ENCODE data around the gene SDK1. TPM values are rescaled to one million over a fixed set of nuclear protein-coding genes. Genes with fewer than 3 reads are reported as not detected.

SDK1 gene
- total RNA-seq, 4 donors from 2014 or later: under 0.01 to 16.2 (median 7.2) TPM

DNA sequence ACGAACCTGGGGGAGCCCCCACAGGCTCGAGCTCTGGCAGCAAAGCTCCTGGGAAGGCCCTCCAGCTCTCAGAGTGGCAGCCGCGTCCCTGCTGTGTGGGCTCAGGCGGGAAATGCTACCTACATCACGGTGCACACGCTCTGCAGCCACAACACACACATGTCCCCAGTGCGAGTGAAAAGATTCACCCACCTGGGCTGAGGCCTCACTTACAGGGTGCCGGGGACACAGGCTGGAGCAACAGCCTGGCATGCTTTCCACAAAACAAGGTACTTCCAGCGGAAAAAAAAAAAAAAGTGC lies 970.6 kb downstream of the SDK1 start:
- intact Hi-C loops (cut with DNase I; ENCODE audit: low total_unique reads): no loop called here
- Histone ChIP-seq H3K4me3 (no peak overlapping the region), H3K27me3 (no peaks in the 10 kb centered on the region), H3K9me3 (no peaks in the 10 kb centered on the region), H3K4me1 (no peaks in the 10 kb centered on the region), H3K27ac (no peak overlapping the region), H3K36me3 (no peaks in the 10 kb centered on the region)
- no peak for DNase-seq
- TF ChIP-seq, protein P1, sequence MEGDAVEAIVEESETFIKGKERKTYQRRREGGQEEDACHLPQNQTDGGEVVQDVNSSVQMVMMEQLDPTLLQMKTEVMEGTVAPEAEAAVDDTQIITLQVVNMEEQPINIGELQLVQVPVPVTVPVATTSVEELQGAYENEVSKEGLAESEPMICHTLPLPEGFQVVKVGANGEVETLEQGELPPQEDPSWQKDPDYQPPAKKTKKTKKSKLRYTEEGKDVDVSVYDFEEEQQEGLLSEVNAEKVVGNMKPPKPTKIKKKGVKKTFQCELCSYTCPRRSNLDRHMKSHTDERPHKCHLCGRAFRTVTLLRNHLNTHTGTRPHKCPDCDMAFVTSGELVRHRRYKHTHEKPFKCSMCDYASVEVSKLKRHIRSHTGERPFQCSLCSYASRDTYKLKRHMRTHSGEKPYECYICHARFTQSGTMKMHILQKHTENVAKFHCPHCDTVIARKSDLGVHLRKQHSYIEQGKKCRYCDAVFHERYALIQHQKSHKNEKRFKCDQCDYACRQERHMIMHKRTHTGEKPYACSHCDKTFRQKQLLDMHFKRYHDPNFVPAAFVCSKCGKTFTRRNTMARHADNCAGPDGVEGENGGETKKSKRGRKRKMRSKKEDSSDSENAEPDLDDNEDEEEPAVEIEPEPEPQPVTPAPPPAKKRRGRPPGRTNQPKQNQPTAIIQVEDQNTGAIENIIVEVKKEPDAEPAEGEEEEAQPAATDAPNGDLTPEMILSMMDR (IDR thresholded peaks at IDR 0.05): no peak
- TF ChIP-seq POLR2A (IDR thresholded peaks at IDR 0.05): no peak

DNA sequence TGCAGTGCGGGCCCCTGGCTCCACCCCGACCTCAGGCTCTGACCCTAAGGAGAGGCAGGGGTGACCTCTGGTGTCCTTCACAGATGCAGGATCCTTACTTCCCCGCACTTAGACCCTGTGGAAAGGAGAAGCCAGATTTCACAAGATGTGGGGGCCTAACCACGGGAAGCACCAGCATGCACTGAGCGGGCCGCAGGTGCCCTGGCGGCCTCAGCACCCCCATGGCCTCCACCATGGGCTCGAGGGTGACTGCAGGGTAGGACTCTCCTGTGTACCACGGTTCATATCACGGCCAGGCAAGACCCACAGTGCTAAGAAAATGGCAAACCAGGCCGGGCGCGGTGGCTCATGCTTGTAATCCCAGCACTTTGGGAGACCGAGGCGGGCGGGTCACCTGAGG lies 971.1 kb downstream of the SDK1 start:
- Histone ChIP-seq H3K27ac (no peak overlapping the region), H3K4me1 (no peaks in the 10 kb centered on the region), H3K4me3 (no peak overlapping the region), H3K36me3 (no peaks in the 10 kb centered on the region), H3K9me3 (no peaks in the 10 kb centered on the region), H3K27me3 (no peaks in the 10 kb centered on the region)
- no peak for TF ChIP-seq POLR2A (IDR thresholded peaks at IDR 0.05)
- TF ChIP-seq, protein P1 (IDR thresholded peaks at IDR 0.05): no peak
- no peak for DNase-seq
- intact Hi-C loops (cut with DNase I; ENCODE audit: low total_unique reads): no loop called here

DNA sequence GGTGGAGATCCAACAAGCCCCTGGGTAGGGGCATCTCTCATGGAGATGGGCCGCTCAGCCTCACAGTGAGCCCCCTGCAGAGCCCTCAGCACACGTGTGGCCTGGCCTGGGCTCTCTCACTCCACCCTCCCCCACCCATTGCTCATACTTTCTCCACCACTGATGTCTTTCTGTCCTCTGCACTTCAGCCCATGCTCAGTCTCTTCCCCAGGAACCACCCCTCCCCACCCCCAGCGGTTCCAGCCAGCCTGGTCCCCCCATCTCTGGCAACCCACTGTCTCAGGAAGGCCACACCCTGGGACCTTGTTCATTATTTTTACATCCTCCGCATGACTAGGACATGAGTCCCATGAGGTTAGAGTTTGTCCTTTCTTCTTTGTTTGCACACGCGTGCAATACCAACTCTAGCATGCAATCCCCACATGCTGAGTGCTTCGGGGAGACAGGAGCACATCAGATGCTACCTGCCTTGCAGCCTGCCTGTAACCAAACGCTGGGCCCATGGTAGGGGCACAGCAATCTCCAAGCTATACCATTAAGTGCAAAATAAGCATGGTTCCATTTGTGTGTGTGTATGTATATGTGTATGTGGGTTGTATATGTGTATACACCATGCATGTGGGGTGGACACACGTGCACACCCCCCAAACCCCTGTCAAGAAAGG lies 972.6 kb downstream of the SDK1 start:
- no peaks in the 10 kb centered on the region for H3K9me3 ChIP-seq
- intact Hi-C loops (cut with DNase I; ENCODE audit: low total_unique reads): no loop called here
- no peak for DNase-seq

DNA sequence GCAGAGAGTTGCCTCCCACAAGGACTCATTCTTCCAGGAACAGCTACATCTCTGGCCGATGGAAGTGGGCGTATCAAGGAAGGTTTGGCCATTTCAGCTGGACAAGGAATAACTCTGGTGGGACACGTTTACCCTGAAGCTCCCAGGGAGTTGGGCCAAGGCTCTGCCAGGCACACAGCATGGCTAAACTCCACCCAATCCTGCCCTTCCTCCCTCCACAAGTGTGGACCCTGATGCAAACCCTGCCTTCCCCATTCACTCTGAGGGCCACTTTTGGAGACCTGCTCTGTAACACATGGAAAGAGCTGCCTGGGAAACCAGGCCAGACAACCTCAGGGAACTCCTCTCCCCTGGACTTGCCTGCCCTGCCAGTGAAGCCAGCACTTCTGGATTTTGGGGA lies 973.2 kb downstream of the SDK1 start:
- Histone ChIP-seq H3K4me3 (no peak overlapping the region), H3K27ac (no peak overlapping the region), H3K4me1 (no peaks in the 10 kb centered on the region), H3K27me3 (no peaks in the 10 kb centered on the region), H3K9me3 (no peaks in the 10 kb centered on the region), H3K36me3 (no peaks in the 10 kb centered on the region)
- no peak for DNase-seq
- intact Hi-C loops (cut with DNase I; ENCODE audit: low total_unique reads): no loop called here
- TF ChIP-seq, protein P1 (IDR thresholded peaks at IDR 0.05): no peak
- TF ChIP-seq POLR2A (IDR thresholded peaks at IDR 0.05): no peak

More for the DNA sequence above, 972.6 kb downstream of the SDK1 start:
- no peak overlapping the region for H3K27ac ChIP-seq
- no peaks in the 10 kb centered on the region for H3K4me1 ChIP-seq
- no peak overlapping the region for H3K4me3 ChIP-seq
- TF ChIP-seq, protein P1 (IDR thresholded peaks at IDR 0.05): no peak
- TF ChIP-seq POLR2A (IDR thresholded peaks at IDR 0.05): no peak
- no peaks in the 10 kb centered on the region for H3K27me3 ChIP-seq
- H3K36me3 ChIP-seq: no peaks in the 10 kb centered on the region

DNA sequence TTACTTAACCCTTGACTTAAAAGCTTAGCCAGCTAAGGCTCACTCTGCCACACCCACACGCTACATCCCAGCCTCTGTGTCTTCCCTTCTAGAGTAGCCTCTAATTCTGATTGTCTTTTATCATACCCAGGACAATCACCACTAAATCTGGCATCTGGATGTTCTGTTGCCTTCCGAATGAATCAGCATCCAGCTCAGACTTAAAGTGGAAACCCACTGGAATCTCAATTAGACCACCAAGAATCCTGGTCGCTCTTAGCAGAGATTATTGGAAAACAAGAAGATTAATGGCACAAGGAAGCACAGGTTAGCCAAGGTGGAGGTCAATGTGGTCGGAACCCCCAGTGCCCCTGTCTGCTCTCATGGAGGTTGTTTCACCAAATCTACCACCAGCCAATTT lies 976.9 kb downstream of the SDK1 start:
- intact Hi-C loops (cut with DNase I; ENCODE audit: low total_unique reads): no loop called here
- no peak overlapping the region for H3K4me3 ChIP-seq
- no peak for DNase-seq

More for the DNA sequence above, 976.9 kb downstream of the SDK1 start:
- Histone ChIP-seq H3K27ac (no peak overlapping the region), H3K27me3 (no peaks in the 10 kb centered on the region), H3K36me3 (no peaks in the 10 kb centered on the region), H3K4me1 (no peaks in the 10 kb centered on the region), H3K9me3 (no peaks in the 10 kb centered on the region)
- TF ChIP-seq, protein P1 (IDR thresholded peaks at IDR 0.05): no peak
- TF ChIP-seq POLR2A (IDR thresholded peaks at IDR 0.05): no peak

All from uterus (tissue), 4 donors.